NOMO-1 treated with dmso at 0.1 percent for 144 hours (cell line): Measurements from ENCODE around the gene ALG12.
"Not testable (repeated sequence)": the region's sequence is repeated elsewhere in the genome, so short reads cannot be mapped to it uniquely, and the experiment has no call there.

Source experiments
- DNase-seq: peaks from one replicate; lab custom pipeline; 2025; ENCODE audit not compliant: unreplicated experiment; lab: John Stamatoyannopoulos, UW

ALG12 gene

DNA sequence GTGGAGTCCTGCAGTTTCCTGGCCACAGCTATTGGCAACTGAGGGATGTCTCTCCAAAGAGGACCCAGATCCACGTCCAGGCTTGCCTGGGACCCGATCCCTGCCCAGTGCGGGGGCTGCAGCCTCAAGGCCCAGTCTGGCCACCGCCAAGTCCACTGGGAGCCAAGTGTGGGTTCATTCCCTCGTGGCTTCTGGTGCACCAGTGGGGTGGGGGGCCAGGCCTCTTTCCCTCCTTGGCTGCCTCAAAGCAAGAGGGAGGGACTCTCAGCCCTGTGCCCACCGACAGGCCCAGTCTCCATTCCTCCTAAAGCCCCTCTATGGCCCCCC is 29.0 kb upstream of the ALG12 start:
- no peak for DNase-seq

GRCh38 chr22:49946612-49947295 is 28.5 kb upstream of the ALG12 start:
- no peak for DNase-seq

GRCh38 chr22:49945042-49945794 is 27.0 kb upstream of the ALG12 start:
- not testable (repeated sequence) for DNase-seq

DNA sequence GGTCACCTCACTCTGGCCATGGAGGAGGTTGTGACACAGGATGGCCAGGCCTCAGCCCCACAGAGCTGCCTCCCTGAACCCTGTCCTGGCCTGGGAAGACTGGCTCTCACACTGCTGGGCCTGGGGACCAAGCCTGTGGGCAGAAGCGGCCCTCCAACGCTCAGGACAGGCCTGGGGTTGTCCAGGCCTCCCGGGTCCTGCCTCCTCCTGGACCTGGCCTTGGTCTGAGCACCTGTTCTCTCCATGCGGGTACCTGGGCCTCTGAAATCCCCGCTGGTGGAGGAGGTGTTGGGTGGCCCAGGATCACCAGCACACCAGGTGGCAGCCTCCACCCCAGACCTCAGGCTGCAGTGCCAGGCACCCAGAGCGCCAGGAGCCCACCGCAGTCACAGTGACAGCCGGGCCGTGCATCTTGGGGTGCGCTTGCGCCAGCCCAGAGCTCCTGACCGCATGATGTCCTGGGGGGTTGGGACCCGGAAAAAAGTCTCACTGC is 26.2 kb upstream of the ALG12 start:
- DNase-seq = no peak

DNA sequence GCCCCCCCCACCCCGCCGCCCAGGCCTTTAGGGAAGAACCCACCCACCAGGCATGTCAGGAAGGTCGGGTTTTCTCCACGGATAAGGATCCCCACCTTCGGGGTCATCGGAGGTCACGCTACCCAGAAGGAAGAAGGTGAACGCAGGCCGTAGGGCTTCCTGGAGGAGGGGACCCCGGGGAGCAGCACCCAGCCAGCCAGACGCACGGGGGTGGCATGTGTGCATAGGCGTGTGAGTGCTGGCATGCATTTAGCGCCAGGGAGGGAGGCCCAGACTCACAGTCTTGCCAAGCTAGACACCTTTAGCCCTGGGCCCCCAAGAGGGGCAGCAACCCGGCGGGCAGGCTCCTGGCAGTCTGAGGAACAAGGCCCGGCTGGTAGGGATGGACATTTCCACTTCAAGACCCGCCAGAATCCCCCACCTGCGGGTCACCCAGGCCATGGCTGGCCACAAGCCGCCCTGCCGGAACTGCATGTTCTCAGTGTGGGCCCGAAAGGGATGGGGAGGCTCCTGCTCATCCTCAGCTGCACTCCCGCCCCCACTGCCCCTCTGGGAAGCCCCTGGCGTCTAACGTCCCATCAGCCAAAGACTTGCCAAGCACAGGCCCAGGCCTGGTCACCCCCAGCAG is 25.6 kb upstream of the ALG12 start:
- DNase-seq = no peak

- no peak for DNase-seq
Observed at GRCh38 chr22:49943405-49943765, 25.1 kb upstream of the ALG12 start.

DNA sequence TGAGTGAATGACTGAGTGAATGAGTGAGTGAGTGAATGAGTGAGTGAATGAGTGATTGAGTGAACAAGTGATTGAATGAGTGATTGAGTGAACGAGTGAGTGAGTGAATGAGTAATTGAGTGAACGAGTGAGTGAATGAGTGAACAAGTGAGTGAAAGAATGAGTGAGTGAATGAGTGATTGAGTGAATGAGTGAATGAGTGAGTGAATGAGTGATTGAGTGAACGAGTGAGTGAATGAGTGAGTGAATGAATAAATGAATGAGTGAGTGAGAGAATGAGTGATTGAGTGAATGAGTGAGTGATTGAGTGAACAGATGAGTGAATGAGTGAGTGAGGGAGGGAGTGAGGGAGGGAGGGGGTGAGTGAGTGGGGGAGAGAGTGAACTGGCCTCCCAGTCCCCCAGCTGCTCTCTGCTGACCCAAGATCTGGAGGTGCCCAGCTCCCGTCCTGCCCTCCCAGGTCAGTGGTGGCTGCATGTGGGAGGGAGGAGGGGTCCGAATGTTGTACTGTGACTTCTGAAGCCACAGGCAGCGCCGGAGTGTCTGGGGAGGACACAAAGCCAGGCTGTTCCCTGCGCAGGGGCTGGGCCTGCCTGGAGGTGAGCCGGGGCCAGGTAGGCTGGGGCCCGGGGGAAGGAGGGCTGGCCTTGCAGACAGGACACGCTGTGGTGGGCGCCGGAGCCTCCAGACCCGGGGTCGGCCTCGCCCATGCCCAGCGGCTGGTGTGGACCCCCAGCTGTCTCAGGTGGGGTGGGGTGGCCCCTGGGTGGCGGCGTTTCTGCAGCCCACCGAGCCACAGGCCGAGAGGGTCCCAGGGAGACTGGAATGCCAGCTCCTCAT is 24.5 kb upstream of the ALG12 start:
- DNase-seq = no peak

DNA sequence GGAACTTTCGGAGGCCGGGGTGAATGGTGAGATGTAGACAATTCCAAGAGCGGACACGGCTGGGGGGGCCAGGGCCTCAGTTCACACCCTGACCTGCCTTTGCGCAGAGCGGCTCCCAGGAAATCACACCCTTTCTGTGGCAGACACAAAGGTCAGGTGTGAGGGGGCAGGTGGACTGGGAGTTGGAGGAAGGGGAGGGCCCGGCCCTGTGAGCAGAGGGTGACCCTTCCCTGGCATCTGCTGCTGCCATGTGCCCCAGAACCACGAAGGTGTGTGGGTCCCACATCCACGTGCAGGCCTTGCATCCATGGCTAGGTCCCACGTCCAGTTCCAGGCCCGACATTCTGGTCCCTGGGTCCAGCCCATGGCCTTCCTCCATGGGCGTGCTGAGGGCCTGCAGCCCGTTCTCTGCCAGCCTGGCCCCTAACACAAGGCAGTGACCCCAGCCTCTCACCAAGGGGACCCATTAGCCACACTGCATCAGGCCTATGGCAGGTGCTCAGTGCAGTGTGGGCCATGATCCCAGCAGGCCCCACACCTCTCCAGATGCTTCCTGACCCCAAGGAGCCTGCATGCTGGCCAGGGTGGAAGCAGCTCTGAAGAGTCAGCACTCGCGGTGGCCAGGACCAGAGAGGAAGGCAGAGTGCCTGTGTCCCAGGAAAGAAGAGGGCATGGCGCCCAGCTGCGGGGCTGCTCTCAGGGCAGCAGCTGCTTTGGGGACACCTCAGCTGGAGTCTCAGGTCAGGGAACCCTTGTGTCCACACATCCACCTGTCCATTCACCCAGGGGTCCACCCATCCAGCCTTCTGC is 23.5 kb upstream of the ALG12 start:
- no peak for DNase-seq

GRCh38 chr22:49938565-49939136 is 20.4 kb upstream of the ALG12 start:
- no peak for DNase-seq

DNA sequence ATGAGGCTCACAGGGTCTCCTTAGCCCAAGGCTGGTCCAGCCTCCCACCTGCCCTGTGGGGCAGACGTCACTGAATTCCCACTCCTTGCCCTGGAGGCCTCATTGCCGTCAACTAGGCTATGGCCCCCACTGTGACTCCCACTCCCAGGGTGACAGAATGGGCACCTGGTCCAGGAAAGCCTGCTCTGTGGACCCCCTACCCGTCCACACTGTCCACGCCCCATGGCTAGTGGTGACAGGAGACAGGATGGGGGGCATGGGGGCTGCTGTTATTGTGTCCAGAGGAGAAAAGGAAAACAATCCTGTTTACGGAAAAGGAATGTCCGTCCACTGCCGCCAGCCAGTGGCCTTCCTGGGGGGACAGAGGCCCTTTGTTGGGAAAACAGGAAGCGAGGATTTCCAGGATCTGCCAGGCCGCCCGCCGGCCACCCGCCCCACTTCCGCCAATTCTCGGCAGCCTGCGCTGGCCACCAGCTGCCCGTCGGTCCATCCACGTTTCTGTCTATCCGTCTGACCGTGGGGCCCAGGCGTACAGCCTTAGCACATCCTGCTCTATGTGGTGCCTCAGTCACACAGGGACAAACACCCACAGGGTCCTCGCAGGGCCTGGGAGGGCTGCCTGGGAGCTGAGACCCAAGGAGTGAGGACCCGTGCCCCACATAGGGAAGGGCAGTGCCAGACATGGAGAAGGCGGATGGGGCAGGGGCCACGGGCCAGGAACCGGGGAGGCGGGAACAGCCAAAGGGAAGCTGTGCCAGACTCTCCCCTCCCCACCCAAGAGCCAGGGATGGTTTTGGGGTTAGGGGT is 19.7 kb upstream of the ALG12 start:
- DNase-seq = no peak

DNA sequence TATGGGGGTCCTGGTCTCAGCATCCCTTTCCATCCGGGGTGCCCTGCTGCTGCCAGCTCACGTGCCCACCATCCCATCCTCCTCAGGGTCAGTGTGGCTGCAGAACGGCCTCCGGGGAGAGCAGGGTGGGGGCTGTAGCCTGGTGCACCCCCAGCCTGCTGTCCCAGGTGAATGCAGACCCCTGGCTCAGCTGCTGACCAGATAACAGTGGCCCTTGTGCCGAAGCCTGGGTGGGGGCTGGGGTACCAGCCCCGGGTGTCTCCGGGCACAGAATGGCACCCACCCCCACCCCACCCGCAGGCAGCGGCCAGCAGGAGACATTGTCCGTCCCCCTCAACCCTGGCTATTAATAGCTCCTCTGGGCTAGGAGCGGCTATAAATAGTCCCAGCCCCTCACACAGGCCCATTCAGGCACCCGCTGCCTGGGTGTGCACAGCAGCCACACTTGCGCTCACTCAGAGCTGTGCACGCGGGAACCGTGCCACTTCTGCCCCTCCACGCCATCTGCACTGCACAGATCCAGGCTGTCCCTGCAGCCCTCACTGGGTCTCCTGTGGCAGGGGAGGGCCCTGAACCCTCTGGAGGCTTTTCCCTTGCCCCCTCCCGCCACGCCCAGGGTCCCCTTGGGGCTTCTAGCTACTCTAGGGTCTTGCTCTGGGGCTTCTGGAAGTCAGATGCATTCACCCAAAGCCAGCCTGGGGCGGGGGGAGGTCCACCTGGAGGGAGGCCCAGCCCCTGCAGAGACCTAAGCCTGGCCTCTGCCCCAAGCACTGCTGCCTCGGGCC is 18.9 kb upstream of the ALG12 start:
- DNase-seq = no peak

DNA sequence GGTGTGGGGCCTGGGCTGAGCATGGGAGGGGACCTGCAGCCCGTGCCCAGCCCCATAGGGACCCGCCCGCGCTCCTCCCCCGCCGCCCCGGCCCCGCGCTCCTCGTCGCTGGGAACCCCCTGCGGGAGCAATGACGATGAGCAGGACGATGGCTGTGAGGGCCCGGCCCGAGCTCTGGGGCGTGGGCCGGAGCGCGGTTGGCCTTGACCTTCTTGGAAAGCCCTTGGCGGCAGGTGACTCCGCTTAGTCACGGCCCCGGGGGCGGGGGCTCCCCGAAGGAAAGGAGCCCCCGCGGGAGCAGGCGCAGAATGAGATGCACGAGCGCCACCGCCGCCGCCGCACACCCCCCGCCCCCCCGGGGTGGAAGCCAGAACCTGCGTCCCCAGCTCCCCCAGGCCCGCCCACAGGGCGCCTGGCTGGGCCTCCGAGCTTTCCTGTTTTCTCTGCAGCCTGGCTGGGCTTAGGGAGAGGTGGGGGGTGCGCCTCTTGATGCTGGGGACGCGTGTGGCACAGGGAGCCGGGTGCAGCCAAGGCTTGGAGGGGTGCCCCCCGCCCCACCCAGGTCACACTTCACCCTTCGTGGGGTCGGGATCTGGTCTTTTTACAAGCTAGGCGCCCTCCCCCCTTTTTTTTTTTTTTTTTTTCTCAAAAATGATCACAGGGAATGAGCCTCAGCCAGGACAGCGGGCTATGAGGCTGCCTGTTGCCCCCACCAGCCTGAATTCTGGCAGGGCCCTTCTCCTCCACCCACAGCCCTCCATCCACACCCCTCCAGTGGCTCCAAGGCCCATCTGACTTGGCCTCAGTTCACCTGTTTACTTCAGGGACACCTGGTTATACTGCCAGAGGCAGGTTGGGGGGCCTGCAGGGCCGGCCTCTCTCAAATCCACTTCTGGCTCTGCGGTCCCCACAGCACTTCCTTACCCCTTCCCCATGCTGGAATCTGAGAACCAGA is 18.1 kb upstream of the ALG12 start:
- DNase-seq = peak; percentile 91

GRCh38 chr22:49935561-49935960 is 17.3 kb upstream of the ALG12 start:
- no peak for DNase-seq

- peak; percentile 43 for DNase-seq
Observed at GRCh38 chr22:49934891-49935557, 16.8 kb upstream of the ALG12 start.

GRCh38 chr22:49934160-49934890 is 16.1 kb upstream of the ALG12 start:
- DNase-seq = no peak
